Tibial nerve (tissue), 4 donors: ENCODE measurements around the gene GLS. TPM values are rescaled to one million over a fixed set of nuclear protein-coding genes. Genes with fewer than 3 reads are reported as not detected.

Experiments
- DNase-seq, 2 donors: peaks; one replicate each; pipeline ENCODE4 v3.0.0-alpha.2; 2019; ENCODE audit warnings: low spot score in 2 of 2
- H3K27ac ChIP-seq, 4 donors: fragments of 200-600 bp; sonication (generic) in 3 of 4; one replicate each; pipeline ENCODE4 v1.5.1; 2017 to 2019; ENCODE audit warnings: mild to moderate bottlenecking in 1 of 4
- H3K27me3 ChIP-seq, 2 donors: fragments of 200-600 bp; sonication (generic) in 1 of 2; one replicate each; pipeline versions ENCODE4 v1.5.1 to v1.6.0; 2017 to 2019
- H3K36me3 ChIP-seq, 3 donors: fragments of 200-600 bp; sonication (generic); one replicate each; pipeline ENCODE4 v1.5.1; 2018 to 2019
- H3K4me1 ChIP-seq, 4 donors: fragments of 200-600 bp; sonication (generic) in 3 of 4; one replicate each; pipeline ENCODE4 v1.5.1; 2017 to 2019
- H3K4me3 ChIP-seq, 4 donors: fragments of 200-600 bp; sonication (generic) in 3 of 4; one replicate each; pipeline ENCODE4 v1.5.1; 2017 to 2019; ENCODE audit warnings: mild to moderate bottlenecking in 1 of 4, moderate library complexity in 1 of 4
- H3K9me3 ChIP-seq, 4 donors: fragments of 200-600 bp; sonication (generic) in 3 of 4; one replicate each; pipeline ENCODE4 v1.5.1; 2017 to 2019
- EP300 ChIP-seq, 2 donors: sonication (generic); formaldehyde crosslinking; IDR thresholded peaks; one replicate each; pipeline ENCODE4 v1.6.1; 2017; ENCODE audit warnings: antibody characterized with exemption in 2 of 2, mild to moderate bottlenecking in 1 of 2
- POLR2A ChIP-seq, 2 donors: fragments of 450-650 bp; IDR thresholded peaks; one replicate each; pipeline ENCODE4 v1.6.1; 2017; ENCODE audit warnings: antibody characterized with exemption in 2 of 2, mild to moderate bottlenecking in 2 of 2, moderate library complexity in 2 of 2
- whole genome bisulfite sequencing, 2 donors: methylation state at CpG; one replicate each; pipeline ENCODE4 v1.1.5; 2018; 5-methylcytosine and 5-hydroxymethylcytosine counted together
- total RNA-seq, 4 donors: library from RNA; depleted of rRNA; stranded (reverse); fragments of >200 nt; gene quantifications; one replicate each; pipeline ENCODE4 v1.1.0, GENCODE V29; 2016
- TF ChIP-seq, protein P1 (sequence below), 5 experiments: fragments of 200-600 bp in 3 of 5; fragments of 450-650 bp in 2 of 5; sonication (generic) in 3 of 5; IDR thresholded peaks; one replicate each; pipeline ENCODE4 v1.5.1; 2016 to 2019; ENCODE audit warnings: antibody characterized with exemption in 5 of 5, mild to moderate bottlenecking in 3 of 5, moderate library complexity in 2 of 5

GLS gene
- total RNA-seq, 4 donors from 2014 or later, result 106 to 164 (median 145) TPM

DNA sequence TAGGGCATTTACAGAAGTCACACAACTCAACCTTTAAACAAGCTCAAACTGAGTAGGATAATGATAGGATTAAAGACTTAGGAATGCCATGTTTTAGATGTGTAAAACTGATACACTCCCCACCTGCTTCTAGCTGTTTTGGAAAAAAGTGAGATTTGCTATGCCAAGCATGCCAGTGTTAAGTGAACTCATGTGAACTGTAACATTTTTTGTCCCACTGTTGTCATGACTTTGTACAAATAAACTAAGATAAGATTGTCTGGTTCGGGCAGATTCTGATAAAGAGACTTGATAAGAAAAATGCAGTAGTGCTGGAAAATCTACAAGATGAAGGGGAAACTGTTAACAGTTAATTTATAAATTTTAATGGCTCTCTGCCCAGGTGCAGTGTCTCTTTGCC, 66.5 kb downstream of the GLS start:
- Histone ChIP-seq H3K9me3 (no peaks in the 10 kb centered on the region), H3K4me1 (peaks cover 0 to 27% (median 15%) of the 10 kb centered on the region in 4 donors), H3K27ac (peak overlapping the region in 2 of 4 donors; percentile 2 to 65), H3K36me3 (no peaks in the 10 kb centered on the region), H3K27me3 (no peaks in the 10 kb centered on the region), H3K4me3 (no peak overlapping the region)
- TF ChIP-seq, protein P1, sequence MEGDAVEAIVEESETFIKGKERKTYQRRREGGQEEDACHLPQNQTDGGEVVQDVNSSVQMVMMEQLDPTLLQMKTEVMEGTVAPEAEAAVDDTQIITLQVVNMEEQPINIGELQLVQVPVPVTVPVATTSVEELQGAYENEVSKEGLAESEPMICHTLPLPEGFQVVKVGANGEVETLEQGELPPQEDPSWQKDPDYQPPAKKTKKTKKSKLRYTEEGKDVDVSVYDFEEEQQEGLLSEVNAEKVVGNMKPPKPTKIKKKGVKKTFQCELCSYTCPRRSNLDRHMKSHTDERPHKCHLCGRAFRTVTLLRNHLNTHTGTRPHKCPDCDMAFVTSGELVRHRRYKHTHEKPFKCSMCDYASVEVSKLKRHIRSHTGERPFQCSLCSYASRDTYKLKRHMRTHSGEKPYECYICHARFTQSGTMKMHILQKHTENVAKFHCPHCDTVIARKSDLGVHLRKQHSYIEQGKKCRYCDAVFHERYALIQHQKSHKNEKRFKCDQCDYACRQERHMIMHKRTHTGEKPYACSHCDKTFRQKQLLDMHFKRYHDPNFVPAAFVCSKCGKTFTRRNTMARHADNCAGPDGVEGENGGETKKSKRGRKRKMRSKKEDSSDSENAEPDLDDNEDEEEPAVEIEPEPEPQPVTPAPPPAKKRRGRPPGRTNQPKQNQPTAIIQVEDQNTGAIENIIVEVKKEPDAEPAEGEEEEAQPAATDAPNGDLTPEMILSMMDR (IDR thresholded peaks at IDR 0.05), result no peak
- TF ChIP-seq EP300 (IDR thresholded peaks at IDR 0.05) (no peak), POLR2A (IDR thresholded peaks at IDR 0.05) (no peak)
- DNase-seq, result no peak
- WGBS, 2 donors, result 0 to 16% methylated on average over 1 of the region's 1 CpG

GRCh38 chr2:190947711-190948251, 67.2 kb downstream of the GLS start:
- Histone ChIP-seq H3K9me3 (no peaks in the 10 kb centered on the region), H3K4me3 (no peak overlapping the region), H3K36me3 (no peaks in the 10 kb centered on the region), H3K27ac (peak overlapping the region in 2 of 4 donors; percentile 2 to 65), H3K4me1 (peaks cover 0 to 27% (median 15%) of the 10 kb centered on the region in 4 donors), H3K27me3 (no peaks in the 10 kb centered on the region)
- no peak for DNase-seq
- TF ChIP-seq, protein P1 (IDR thresholded peaks at IDR 0.05), result no peak
- TF ChIP-seq EP300 (IDR thresholded peaks at IDR 0.05) (no peak), POLR2A (IDR thresholded peaks at IDR 0.05) (no peak)
- WGBS, 2 donors, result 19 to 24% methylated on average over 2 of the region's 2 CpGs

- Histone ChIP-seq H3K27me3 (no peaks in the 10 kb centered on the region), H3K36me3 (no peaks in the 10 kb centered on the region), H3K9me3 (no peaks in the 10 kb centered on the region), H3K4me1 (peaks cover 0 to 27% (median 15%) of the 10 kb centered on the region in 4 donors), H3K27ac (peak overlapping the region in 1 of 4 donors; percentile 65), H3K4me3 (no peak overlapping the region)
- DNase-seq, result no peak
- TF ChIP-seq POLR2A (IDR thresholded peaks at IDR 0.05), result no peak
- no peak for TF ChIP-seq EP300 (IDR thresholded peaks at IDR 0.05)
- TF ChIP-seq, protein P1 (IDR thresholded peaks at IDR 0.05), result no peak
- 65 to 66% methylated on average over 2 of the region's 2 CpGs for WGBS, 2 donors
Observed at GRCh38 chr2:190948671-190949070, 68.0 kb downstream of the GLS start.

DNA sequence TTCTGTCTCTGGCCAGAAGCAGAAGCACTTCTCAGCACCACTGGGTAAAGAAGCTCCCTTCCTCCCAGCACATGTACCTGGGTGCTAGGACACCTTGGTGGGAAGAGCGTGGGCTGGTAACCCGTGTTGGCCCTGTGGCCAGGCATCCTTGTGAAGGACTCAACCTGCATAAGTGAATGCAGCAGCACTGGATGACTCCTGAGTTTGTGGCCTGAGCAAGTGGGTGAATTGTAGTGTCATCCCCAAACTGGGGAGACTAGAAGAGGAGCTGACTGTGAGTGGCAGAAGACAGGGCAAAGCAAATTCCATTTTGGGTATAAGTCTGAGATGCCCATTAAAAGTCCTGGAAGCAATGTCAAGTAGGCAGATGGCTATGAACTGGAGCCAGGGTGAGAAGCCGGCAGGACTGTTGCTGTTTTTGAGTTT, 70.0 kb downstream of the GLS start:
- Histone ChIP-seq H3K9me3 (no peaks in the 10 kb centered on the region), H3K27me3 (no peaks in the 10 kb centered on the region), H3K4me3 (no peak overlapping the region), H3K36me3 (peaks cover 0 to 9% (median 0%) of the 10 kb centered on the region in 3 donors), H3K4me1 (peaks cover 0 to 23% (median 15%) of the 10 kb centered on the region in 4 donors), H3K27ac (no peak overlapping the region)
- 92 to 96% methylated on average over 3 of the region's 3 CpGs for WGBS, 2 donors
- TF ChIP-seq POLR2A (IDR thresholded peaks at IDR 0.05) (no peak), EP300 (IDR thresholded peaks at IDR 0.05) (no peak)
- TF ChIP-seq, protein P1 (IDR thresholded peaks at IDR 0.05), result no peak
- no peak for DNase-seq

- no peak overlapping the region for H3K27ac ChIP-seq
Observed at GRCh38 chr2:190953257-190953656, 72.6 kb downstream of the GLS start.

More at GRCh38 chr2:190953257-190953656, 72.6 kb downstream of the GLS start:
- no peak overlapping the region for H3K4me3 ChIP-seq
- no peak for DNase-seq
- H3K27me3 ChIP-seq, result no peaks in the 10 kb centered on the region
- TF ChIP-seq POLR2A (IDR thresholded peaks at IDR 0.05) (no peak), EP300 (IDR thresholded peaks at IDR 0.05) (no peak)
- TF ChIP-seq, protein P1 (IDR thresholded peaks at IDR 0.05), result no peak
- H3K4me1 ChIP-seq, result peaks cover 0 to 9% (median 6%) of the 10 kb centered on the region in 4 donors
- H3K9me3 ChIP-seq, result peaks cover 0 to 7% (median 2%) of the 10 kb centered on the region in 4 donors
- H3K36me3 ChIP-seq, result peaks cover 0 to 9% (median 0%) of the 10 kb centered on the region in 3 donors
- WGBS, 2 donors, result 55 to 68% methylated on average over 4 of the region's 4 CpGs
